HG02798 (cell line): Measurements from ENCODE around the gene AHDC1.
"Not testable (repeated sequence)": the region's sequence is repeated elsewhere in the genome, so short reads cannot be mapped to it uniquely, and the experiment has no call there.

Experiments
- ATAC-seq: cut with Tn5 transposase; IDR thresholded peaks from one replicate; pipeline ENCODE4 v1.9.1; 2021; ENCODE audit warnings: mild to moderate bottlenecking; ENCODE audit not compliant: unreplicated experiment, poor library complexity

AHDC1 gene

GRCh38 chr1:27554759-27555699, 48.9 kb downstream of the AHDC1 start:
- no peak for ATAC-seq

GRCh38 chr1:27554293-27554692, 49.7 kb downstream of the AHDC1 start:
- no peak for ATAC-seq

DNA sequence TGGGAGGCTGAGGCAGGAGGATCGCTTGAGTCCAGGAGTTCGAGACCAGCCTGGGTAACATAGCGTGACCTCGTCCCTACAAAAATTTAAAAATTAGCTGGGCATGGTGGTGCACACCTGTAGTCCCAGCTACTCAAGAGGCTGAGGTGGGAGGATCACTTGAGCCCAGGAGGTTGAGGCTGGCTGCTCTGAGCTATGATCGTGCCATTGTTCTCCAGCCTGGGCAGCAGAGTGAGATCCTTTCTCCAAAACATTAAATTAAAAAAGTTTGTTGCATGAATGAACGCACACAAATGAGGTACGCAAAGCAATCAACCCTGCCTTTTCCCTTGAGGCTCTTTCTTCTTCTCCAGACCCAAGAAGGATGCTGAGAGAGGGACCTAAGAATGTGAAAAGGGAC, 50.1 kb downstream of the AHDC1 start:
- not testable (repeated sequence) for ATAC-seq

DNA sequence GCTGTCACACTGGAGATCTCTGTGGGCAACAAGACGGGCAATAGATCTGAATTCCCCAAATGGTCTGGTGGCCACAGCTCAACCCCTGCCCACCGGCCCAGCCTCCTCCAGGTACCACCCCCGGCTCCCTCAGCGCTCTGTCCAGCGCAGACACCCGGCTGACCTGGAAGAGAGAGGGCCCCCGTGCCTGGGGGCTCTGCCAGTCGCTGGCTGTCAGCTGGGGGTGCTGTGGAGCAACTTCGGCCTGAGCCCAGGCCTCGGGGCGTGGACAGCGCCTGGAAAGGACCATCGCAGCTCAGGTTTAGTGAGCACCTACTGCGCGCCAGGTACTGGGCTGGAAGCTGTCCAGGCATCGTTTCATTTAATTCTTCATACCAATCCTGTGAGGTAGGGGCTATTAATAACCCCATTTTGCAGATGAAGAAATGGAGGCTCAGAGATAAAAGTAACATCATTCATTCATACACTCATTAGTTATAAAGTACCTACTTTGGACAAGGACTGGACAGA, 51.0 kb downstream of the AHDC1 start:
- ATAC-seq, result no peak

DNA sequence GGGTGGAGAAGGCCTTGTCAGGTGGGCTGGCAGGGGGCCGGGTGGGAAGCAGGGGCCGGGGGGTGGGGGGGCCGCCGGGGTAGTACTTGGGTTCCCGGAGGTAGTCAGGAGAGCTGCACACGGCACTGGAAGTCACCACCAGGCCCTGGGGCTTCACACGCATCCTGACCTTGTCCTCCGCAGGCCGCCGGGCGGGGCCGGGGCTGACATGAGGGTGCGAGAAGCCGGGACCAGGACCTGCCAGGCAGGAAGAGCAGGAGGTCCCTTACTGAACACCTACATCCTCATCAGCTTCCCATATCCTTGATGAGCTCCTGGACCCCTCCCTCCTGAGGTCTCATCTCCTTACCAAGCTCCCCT, 52.0 kb downstream of the AHDC1 start:
- no peak for ATAC-seq

- ATAC-seq, result no peak
Observed at GRCh38 chr1:27551170-27551952, 52.6 kb downstream of the AHDC1 start.

- ATAC-seq, result no peak
Observed at GRCh38 chr1:27550510-27551169, 53.3 kb downstream of the AHDC1 start.

GRCh38 chr1:27549807-27550408, 54.0 kb downstream of the AHDC1 start:
- ATAC-seq, result no peak

DNA sequence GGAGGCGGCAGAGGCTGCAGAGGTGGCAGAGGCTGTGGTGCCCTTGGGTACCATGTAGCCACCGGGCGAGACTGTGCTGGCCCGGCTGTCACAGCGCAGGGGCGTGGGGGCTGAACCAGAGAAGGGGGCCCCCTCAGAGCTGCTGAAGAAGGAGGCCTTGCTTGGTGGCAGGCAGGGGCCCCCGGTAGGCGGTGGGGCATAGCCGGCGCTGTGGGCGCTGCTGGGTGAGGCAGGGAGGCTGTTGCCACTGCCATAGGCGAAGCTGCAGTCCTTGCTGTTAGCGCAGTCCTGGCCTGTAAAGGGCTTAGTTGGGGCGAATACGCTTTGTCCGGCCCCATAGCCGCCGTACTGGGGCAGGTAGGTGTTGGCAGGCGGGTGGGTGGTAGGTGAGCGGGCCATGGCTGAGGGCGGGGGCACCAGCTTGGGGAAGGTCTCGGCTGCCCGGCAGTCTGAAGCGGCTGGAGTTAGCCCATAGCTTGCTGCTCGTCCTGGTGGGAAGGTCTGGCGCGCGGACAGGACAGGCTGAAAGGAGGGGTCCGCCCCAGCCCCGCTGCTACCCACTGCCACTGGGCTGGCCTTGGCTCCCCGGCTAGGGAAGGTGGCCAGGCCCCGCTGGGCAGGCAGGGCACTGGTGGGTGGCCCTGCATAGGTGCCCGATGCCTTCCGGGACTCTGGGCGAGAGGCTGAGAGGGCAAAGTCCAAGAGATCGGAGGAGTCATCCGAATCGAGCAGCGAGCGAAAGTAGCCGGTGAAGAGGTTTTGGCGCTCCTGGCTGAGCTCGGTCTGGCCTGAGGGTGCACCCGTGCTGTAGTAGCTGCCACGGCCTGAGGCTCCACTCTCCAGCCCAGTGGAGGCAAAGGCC, 54.9 kb downstream of the AHDC1 start:
- ATAC-seq, result no peak

DNA sequence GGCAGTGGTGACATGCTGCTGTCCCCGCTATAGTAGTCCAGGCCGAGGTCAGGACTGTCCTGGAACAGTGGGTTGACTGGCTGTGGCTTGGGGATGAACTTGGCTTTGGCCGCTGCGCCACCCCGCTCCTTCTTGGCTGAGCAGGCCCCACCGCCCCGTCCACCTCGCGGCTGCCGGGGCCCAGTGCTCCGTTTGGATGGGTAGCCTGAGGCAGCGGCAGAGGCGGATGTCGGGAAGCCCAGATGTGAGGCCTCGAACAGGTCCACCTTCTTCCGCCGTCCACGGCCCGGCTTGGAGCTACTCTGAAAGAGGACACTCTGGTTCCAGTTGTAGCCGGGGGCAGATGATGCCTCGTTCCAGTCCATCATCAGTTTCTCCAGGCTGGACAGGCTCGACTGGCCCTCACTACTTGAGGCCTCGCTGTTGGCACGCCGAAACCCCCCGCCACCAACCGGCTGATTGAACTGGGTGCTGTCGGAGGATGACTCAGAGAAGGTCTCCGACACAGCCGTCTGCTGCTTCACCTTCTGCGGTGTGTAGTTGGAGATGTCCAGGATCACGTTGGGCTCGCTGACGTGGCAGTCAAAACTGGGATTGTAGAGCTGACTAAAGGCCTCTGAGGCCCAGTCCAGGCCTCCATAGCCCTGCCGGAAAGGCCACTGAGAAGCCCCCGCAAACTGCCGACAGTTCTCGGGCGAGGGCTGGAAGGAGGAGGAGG, 55.6 kb downstream of the AHDC1 start:
- ATAC-seq, result no peak

GRCh38 chr1:27547220-27548116, 56.5 kb downstream of the AHDC1 start:
- ATAC-seq, result no peak

- no peak for ATAC-seq
Observed at GRCh38 chr1:27545876-27546275, 58.1 kb downstream of the AHDC1 start.

DNA sequence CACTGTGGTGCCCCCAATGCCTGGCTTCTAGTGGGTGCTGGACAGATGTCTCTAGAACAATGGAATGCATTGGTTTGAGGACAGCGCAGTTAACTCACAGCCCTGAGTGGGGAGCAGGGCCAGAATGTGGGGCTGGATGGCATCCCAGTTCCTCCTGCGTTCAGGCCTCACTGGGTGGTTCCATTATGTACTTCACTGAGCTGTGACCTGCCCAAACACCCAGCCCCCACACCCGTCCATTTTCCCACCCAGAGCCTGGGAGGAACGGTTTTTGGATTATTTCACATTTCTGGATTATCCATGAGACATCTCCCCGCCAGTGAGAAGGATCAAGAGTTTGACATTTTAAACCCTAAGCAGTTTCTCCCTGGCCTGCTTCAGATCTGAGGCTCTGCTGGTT, 58.7 kb downstream of the AHDC1 start:
- ATAC-seq, result no peak

GRCh38 chr1:27544834-27545233, 59.1 kb downstream of the AHDC1 start:
- ATAC-seq, result no peak

DNA sequence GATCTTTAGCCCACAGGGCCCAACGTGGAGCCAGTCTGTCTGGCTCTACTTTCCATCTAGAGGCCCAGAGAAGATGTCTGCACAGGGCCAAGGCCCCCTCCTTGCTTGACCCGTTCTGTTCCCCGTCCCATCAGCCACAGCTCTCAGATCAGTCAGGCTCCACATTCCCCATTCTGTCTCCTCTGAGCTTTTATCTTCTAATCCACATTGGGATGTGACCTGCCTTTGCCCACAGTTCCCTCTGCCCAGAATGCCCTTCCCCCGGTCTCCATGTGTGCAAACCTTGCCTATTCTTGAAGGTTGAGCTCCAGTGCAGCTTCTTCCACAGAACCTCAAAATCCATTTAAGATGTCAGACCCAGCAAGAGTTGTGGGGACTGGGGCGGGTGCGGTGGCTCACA, 60.7 kb downstream of the AHDC1 start:
- ATAC-seq, result no peak

DNA sequence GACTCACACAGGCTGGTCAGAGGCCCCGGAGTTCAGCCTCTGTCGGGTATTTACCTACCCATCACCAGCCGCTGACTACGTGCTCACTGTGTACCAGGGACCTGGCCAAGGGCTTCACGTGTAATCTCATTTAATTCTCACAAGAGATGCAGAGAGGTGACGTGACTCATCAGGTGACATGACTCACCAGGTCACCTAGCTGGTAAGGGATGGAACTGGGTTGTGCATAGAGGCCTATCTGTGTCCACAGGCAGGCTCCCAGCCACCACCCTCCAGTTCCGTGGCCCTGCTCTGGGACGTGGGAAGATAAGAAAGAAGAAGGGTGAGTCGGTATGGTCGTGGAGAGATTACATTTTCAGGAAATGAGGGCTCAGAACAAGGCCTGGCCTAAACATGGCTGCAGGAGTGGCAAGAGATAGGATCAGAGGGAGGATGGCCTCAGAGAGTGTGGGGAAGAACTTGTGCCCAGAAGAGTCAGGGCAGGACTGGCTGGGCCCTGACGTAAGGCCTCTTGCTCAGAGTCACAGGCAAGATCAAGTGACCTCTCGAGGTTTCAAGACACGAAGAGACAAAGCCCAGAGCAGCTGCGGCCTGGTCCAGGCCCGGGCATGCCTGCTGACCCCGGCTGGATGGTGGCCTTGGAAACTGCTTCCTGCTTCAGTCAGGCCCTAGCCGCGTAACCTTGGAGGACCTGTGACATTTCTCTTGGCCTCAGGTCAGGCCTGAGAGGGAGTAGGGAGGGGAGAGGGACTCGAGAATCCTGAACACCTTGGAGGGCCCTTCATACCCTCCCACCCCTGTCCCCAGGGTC, 61.3 kb downstream of the AHDC1 start:
- ATAC-seq, result no peak
